GM18873 (cell line): ENCODE results near the gene RBM17.
"Not testable (repeated sequence)": the region's sequence is repeated elsewhere in the genome, so short reads cannot be mapped to it uniquely, and the experiment has no call there.

Source experiments
- ATAC-seq: cut with Tn5 transposase; IDR thresholded peaks from one replicate; pipeline ENCODE4 v1.9.1; 2021; ENCODE audit warnings: mild to moderate bottlenecking, moderate library complexity, moderate number of reproducible peaks; ENCODE audit not compliant: unreplicated experiment, low FRiP score

The RBM17 gene

DNA sequence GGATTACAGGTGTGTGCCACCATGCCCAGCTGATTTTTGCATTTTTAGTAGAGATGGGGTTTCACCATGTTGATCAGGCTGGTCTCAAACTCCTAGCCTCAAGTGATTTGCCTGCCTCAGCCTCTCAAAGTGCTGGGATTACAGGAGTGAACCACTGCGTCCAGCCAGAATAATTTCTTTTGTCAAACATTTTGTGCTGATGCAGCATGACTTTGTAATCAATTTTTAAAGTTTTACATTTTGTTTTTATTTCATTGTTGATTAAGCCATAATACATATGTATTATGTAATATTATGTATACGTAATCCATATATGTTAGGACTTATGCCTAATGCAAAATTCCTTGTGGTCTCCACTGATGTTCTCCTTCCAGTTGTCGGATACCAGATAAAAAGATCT is 18.8 kb downstream of the RBM17 start:
- ATAC-seq, result not testable (repeated sequence)

DNA sequence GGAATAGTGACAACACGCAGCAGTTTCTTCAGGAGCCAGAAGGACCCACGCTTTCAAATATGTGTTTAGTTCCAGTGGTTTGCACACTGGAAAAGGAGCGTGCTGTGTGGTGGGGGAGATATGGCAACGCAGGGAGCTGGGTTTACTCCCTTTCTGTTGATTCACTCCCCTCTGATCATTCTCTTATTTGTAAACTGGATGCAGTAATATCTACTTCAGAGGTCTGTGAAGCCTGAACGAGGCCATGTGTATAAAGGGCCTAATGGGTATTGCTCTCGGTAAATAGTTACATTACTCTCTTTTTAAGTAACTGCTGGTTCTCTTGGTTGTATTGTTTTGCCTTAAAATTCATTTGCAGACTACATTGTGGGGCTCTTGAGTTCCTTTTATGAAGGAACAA is 19.2 kb downstream of the RBM17 start:
- no peak for ATAC-seq

DNA sequence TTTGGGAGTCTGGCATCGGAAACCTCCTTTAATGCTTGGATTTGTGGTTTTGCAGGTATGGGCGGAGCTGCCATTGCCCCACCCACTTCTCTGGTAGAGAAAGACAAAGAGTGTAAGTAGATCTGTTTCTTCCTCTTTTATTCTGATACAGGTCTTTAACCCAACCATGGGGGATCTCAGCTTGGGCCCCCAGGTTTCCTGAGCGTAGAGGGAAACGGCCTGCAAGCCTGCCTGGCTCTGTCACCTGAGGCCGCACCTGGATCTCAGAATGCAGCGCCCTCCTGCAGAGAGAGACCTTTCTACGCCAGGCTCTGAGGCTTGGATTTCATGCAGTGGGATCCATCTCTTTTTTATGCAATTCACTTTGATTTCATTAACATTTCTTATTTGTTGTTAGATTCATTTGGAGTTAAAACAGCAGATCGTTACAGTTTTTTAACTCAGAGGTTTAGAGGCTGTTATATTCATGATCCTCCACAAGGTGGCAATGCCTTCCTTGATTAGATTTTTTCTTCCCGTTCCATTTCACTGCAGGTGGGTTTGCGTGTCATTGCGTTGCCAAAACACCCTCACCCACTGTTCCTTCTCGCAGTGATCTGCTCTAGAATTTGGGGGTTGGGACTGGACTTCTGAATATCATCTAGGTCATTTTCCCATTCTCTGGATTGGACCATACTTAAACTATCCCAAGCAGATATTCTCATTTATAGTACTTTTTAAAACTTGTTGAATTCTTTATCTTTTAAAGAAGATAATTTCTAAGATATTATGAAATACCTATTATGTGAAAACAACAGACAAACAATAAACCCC is 20.0 kb downstream of the RBM17 start:
- ATAC-seq, result no peak

- ATAC-seq, result no peak
Measured at GRCh38 chr10:6109444-6109775, 20.6 kb downstream of the RBM17 start.

GRCh38 chr10:6110136-6110535 is 21.3 kb downstream of the RBM17 start:
- ATAC-seq, result no peak

- ATAC-seq, result no peak
Measured at GRCh38 chr10:6112893-6113292, 24.1 kb downstream of the RBM17 start.

- no peak for ATAC-seq
Measured at GRCh38 chr10:6114299-6114698, 25.5 kb downstream of the RBM17 start.

DNA sequence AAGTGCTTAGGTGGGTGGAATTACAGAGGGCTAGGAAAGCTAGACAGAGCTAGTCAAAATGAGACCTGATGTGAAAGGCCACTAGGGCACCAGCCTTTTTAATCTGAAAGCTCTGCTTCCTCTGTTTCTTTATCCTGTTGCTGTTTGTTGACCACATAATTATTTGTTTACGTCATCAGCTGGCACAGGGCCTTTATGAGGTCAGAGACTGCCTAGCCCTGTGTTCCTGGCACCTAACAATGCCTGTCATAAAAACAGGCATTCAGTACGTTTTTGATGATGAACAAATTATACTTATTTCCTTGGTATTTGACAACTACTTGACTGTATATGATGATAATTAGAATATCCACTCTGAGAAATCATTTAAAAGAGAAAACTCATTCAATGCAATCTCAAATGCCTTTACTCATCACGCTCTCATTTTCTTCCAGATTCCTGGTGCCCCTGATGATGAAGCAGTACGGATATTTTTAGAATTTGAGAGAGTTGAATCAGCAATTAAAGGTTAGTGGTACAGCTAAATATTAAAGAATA is 26.0 kb downstream of the RBM17 start:
- no peak for ATAC-seq

GRCh38 chr10:6115411-6115810 is 26.6 kb downstream of the RBM17 start:
- no peak for ATAC-seq

DNA sequence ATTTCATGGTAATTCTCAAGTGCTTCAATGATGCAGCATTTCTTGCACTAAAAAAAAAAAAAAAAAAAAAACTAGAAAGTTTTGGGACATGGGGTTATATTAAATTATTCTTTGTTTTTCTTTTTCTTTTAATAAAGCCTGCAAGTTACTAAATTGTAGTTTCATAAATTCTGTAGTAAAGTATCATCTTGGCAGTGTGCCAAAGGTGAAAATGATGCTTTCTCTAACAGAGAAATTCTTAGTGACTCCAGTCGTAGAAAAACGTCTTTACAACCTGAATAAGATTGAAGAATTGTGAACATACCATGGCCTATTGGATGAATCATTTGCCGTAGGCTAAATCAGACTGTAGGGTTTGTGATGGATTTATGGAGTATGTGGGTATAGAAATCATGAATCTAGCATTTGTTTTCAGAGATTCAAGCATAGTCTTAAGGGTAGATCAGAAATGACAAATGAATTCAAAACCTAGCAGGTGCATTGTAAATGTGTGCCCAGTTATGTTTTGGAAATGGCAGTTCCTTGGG is 27.1 kb downstream of the RBM17 start:
- ATAC-seq, result no peak

- no peak for ATAC-seq
Measured at GRCh38 chr10:6116806-6117205, 28.0 kb downstream of the RBM17 start.

GRCh38 chr10:6117711-6118110 is 28.9 kb downstream of the RBM17 start:
- ATAC-seq, result no peak

GRCh38 chr10:6119423-6119822 is 30.6 kb downstream of the RBM17 start:
- no peak for ATAC-seq

DNA sequence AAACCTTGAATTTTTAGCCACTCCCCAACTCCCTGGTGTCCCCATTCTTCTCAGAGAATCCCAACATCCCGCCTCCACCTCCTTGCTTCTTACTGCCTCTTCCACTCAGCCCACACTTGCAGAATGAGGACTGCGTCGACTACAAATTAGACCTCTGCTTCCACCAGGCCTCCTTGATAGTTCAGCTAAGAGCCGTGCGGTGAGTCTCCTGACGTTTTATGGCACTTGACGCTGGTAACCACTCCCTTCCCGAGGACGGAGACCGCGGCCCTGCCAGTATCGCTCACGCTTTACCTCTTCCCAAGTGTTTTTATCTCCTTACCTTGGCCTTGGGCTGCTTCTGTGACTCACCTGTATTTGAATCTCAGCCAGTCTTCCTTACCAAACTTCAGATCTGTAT is 31.1 kb downstream of the RBM17 start:
- ATAC-seq, result no peak

DNA sequence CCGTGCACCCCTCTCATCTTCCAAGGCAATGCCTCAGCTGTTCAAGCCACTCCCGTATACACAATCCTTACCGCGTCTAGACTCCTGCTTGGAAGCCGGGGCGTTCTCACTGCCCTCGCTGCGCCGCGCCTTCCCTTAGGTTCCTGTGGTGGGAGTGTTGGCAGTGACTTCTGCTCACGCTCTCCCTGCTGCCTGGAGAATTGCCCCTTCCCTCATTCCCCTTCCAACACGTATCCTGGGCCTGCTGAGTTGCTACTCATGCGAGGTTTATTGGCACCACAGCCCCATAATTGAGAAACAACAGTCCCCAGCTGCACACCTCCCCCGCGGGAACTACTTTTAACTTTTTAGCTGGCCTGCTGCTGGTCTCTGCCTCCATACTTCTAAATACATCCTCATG is 31.9 kb downstream of the RBM17 start:
- no peak for ATAC-seq

- no peak for ATAC-seq
Measured at GRCh38 chr10:6121146-6121545, 32.3 kb downstream of the RBM17 start.

DNA sequence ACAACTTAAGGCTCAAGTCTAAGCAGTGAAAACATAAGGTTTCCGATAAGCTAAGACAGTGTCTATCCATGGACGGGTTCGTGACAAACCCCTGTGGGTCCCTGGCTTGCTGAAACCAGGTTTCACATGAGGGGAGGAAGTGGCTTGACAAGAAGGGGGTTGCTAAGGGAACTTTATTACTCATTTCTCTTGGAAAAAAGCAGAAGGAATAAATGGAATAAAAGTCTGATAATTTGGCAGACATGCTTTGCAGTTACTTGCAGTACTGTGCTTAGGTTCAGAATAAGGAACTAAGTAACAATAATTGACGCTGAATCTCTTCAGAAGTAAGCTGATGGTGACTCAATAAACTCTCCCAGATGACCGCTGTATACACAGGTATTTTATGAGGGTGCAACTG is 34.7 kb downstream of the RBM17 start:
- ATAC-seq, result no peak

DNA sequence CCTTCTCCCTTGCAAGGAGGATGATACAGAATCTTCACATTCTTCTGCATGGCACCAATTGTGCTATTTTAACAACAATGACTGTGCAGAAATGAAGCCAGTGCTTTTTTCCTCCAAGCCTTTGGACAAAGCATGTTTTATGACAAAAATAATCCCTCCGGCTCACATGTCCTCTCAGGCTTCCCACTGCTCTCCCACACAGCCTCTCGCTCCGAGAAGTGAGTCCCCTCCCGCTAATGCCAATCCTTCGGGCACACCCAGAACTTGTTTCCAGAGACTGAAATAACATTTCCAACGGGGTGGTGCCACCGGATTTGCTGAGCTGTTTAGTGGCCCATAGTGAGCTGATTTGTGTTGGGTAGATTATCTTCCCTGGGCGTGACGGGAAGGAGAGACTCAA is 35.8 kb downstream of the RBM17 start:
- ATAC-seq, result no peak

DNA sequence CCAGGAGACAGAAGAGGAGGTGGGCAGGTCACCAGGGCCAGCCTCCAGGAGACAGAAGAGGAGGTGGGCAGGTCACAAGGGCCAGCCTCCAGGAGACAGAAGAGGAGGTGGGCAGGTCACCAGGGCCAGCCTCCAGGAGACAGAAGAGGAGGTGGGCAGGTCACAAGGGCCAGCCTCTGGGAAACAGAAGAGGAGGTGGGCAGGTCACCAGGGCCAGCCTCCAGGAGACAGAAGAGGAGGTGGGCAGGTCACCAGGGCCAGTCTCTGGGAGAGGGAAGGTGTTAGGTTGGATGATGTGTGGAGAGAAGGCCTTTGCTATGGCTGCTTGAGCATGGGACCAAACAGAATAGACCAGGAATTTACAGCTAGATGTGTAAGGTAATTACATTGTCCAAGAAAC is 38.6 kb downstream of the RBM17 start:
- not testable (repeated sequence) for ATAC-seq

DNA sequence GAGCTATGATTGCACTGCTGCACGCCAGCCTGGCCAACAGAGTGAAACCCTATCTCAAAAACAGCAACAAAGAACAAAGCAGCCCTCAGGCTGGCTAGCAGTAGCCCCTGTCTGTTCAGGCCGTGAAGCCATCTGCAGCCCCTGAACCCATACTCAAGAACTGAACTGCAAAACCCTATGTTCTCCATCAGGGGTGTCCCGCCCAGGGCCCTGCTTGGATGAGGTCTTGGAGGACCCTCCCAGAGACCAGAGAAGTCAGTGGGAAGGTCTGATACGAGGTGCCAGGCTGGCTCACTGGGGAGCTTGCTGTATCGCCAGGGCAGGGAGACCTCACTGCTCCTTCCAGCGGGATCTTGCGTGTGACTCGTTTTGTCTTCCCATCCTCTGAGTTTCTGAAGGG is 39.3 kb downstream of the RBM17 start:
- no peak for ATAC-seq

GRCh38 chr10:6128591-6129251 is 39.9 kb downstream of the RBM17 start:
- ATAC-seq, result no peak
